Fibroblast of skin of scalp (primary cell): ENCODE results near the gene ATF5. TPM values are rescaled to one million over a fixed set of nuclear protein-coding genes. Genes with fewer than 3 reads are reported as not detected.

Source experiments
- DNase-seq: peaks from one replicate; pipeline ENCODE4 v3.0.0-alpha.2; 2013
- polyA plus RNA-seq, 2 experiments: library from polyadenylated mRNA; unstranded; fragments of 120-200 nt; gene quantifications; one replicate each; pipeline ENCODE4 v1.2.1, GENCODE V29; 2013; ENCODE audit not compliant: insufficient read length in 2 of 2

Gene ATF5
- 56.6 TPM for polyA plus RNA-seq (2013, experiment 1 of 2; ENCODE audit: insufficient read length)
- 59.6 TPM for polyA plus RNA-seq (2013, experiment 2 of 2; ENCODE audit: insufficient read length)

GRCh38 chr19:49929121-49929610, at the start of gene ATF5, which contains the start of gene NUP62:
ATF5 (plus strand) TSS chr19:49929205; CDS start chr19:49930851, 1,646 bp downstream.
NUP62 (minus strand) TSS chr19:49929504; CDS start chr19:49909807, 19,697 bp downstream.
- peak; percentile 87 for DNase-seq

- no peak for DNase-seq
Measured at GRCh38 chr19:49879243-49879963, 49.6 kb upstream of the ATF5 start.

GRCh38 chr19:49880162-49880869, 48.7 kb upstream of the ATF5 start:
- no peak for DNase-seq

GRCh38 chr19:49881186-49881585, 47.8 kb upstream of the ATF5 start:
- no peak for DNase-seq

- DNase-seq, result no peak
Measured at GRCh38 chr19:49881672-49882394, 47.2 kb upstream of the ATF5 start.

- DNase-seq, result no peak
Measured at GRCh38 chr19:49882643-49883042, 46.4 kb upstream of the ATF5 start.

GRCh38 chr19:49883094-49883493, 45.9 kb upstream of the ATF5 start:
- DNase-seq, result no peak

- no peak for DNase-seq
Measured at GRCh38 chr19:49884109-49884508, 44.9 kb upstream of the ATF5 start.

GRCh38 chr19:49884760-49885159, 44.2 kb upstream of the ATF5 start:
- no peak for DNase-seq

GRCh38 chr19:49887037-49887664, 41.9 kb upstream of the ATF5 start:
- DNase-seq, result no peak

GRCh38 chr19:49887665-49888509, 41.1 kb upstream of the ATF5 start:
- no peak for DNase-seq

- no peak for DNase-seq
Measured at GRCh38 chr19:49888510-49888824, 40.5 kb upstream of the ATF5 start.

- DNase-seq, result no peak
Measured at GRCh38 chr19:49889038-49889686, 39.8 kb upstream of the ATF5 start.

- DNase-seq, result peak; percentile 74
Measured at GRCh38 chr19:49889687-49890348, 39.2 kb upstream of the ATF5 start.

- peak; percentile 13 for DNase-seq
Measured at GRCh38 chr19:49890349-49891311, 38.4 kb upstream of the ATF5 start.

GRCh38 chr19:49891393-49891792, 37.6 kb upstream of the ATF5 start:
- no peak for DNase-seq

- DNase-seq, result no peak
Measured at GRCh38 chr19:49892716-49893115, 36.3 kb upstream of the ATF5 start.

GRCh38 chr19:49894011-49894664, 34.9 kb upstream of the ATF5 start:
- DNase-seq, result no peak
